OCI-LY1 (cell line): ENCODE results near the gene SLC43A2.

Source experiments
- H2AFZ ChIP-seq: fragments of 200-600 bp; sonication (generic), shearing (Covaris generic); 2 replicates; pipeline ENCODE4 v1.6.0; 2014; ENCODE audit warnings: antibody characterized with exemption, mild to moderate bottlenecking, low read length
- H3F3A ChIP-seq: fragments of 200-600 bp; sonication (generic), shearing (Covaris generic); 2 replicates; pipeline ENCODE4 v1.6.0; 2014; ENCODE audit warnings: mild to moderate bottlenecking, antibody characterized with exemption, low read length, moderate library complexity; ENCODE audit not compliant: insufficient read depth
- H3K27ac ChIP-seq: fragments of 200-600 bp; sonication (generic); 2 replicates; pipeline ENCODE4 v1.5.1; 2014; ENCODE audit warnings: low read length, mixed run types, mild to moderate bottlenecking, low read depth; ENCODE audit not compliant: poor library complexity, severe bottlenecking
- H3K27me3 ChIP-seq: fragments of 200-600 bp; sonication (generic); 2 replicates; pipeline ENCODE4 v1.6.0; 2014; ENCODE audit warnings: antibody characterized with exemption, mild to moderate bottlenecking, low read length, moderate library complexity; ENCODE audit not compliant: insufficient read depth
- H3K36me3 ChIP-seq: fragments of 200-600 bp; sonication (generic); 2 replicates; pipeline ENCODE4 v1.6.1; 2014; ENCODE audit warnings: mild to moderate bottlenecking, antibody characterized with exemption, low read length, moderate library complexity, mixed read lengths; ENCODE audit not compliant: insufficient read depth
- H3K4me1 ChIP-seq: fragments of 200-600 bp; sonication (generic); 2 replicates; pipeline ENCODE4 v1.5.1; 2014; ENCODE audit warnings: mild to moderate bottlenecking, low read length, moderate library complexity; ENCODE audit not compliant: insufficient read depth, severe bottlenecking
- H3K4me2 ChIP-seq: fragments of 200-600 bp; sonication (generic), shearing (Covaris generic); 2 replicates; pipeline ENCODE4 v1.6.1; 2014; ENCODE audit warnings: low read length
- H3K4me3 ChIP-seq: fragments of 200-600 bp; sonication (generic); 2 replicates; pipeline ENCODE4 v1.5.1; 2014; ENCODE audit warnings: low read length, low read depth, mild to moderate bottlenecking, mixed read lengths; ENCODE audit not compliant: poor library complexity, severe bottlenecking
- H3K79me2 ChIP-seq: fragments of 200-600 bp; shearing (Covaris generic); 2 replicates; pipeline ENCODE4 v1.6.1; 2016; ENCODE audit warnings: mixed run types, low read length, mixed read lengths; ENCODE audit not compliant: insufficient read depth
- H3K9ac ChIP-seq: fragments of 200-600 bp; sonication (generic), shearing (Covaris generic); 2 replicates; pipeline ENCODE4 v1.6.1; 2014; ENCODE audit warnings: mild to moderate bottlenecking, low read length, mixed read lengths
- H3K9me2 ChIP-seq: fragments of 200-600 bp; sonication (generic), shearing (Covaris generic); 2 replicates; pipeline ENCODE4 v1.6.1; 2014; ENCODE audit warnings: low read depth, mild to moderate bottlenecking, low read length, mixed read lengths
- H3K9me3 ChIP-seq: fragments of 200-600 bp; shearing (Covaris generic); 2 replicates; pipeline ENCODE4 v1.6.1; 2014; ENCODE audit warnings: low read length, mixed read lengths
- H4K20me1 ChIP-seq: fragments of 200-600 bp; sonication (generic), shearing (Covaris generic); 2 replicates; pipeline ENCODE4 v1.6.0; 2016; ENCODE audit warnings: mild to moderate bottlenecking, low read length; ENCODE audit not compliant: insufficient read depth
- EZH2 ChIP-seq: fragments of 200-600 bp; sonication (generic), shearing (Covaris generic); IDR thresholded peaks from 2 replicates; pipeline ENCODE4 v1.8.0; 2017; ENCODE audit warnings: borderline replicate concordance, mixed run types, mild to moderate bottlenecking, antibody characterized with exemption, low read length, moderate library complexity, mixed read lengths
- TF ChIP-seq, protein P1 (sequence below): fragments of 200-600 bp; sonication (generic), shearing (Covaris generic); IDR thresholded peaks from 2 replicates; pipeline ENCODE4 v1.5.1; 2017; ENCODE audit warnings: mild to moderate bottlenecking, antibody characterized with exemption, low read length, moderate library complexity, mixed read lengths

Gene SLC43A2

DNA sequence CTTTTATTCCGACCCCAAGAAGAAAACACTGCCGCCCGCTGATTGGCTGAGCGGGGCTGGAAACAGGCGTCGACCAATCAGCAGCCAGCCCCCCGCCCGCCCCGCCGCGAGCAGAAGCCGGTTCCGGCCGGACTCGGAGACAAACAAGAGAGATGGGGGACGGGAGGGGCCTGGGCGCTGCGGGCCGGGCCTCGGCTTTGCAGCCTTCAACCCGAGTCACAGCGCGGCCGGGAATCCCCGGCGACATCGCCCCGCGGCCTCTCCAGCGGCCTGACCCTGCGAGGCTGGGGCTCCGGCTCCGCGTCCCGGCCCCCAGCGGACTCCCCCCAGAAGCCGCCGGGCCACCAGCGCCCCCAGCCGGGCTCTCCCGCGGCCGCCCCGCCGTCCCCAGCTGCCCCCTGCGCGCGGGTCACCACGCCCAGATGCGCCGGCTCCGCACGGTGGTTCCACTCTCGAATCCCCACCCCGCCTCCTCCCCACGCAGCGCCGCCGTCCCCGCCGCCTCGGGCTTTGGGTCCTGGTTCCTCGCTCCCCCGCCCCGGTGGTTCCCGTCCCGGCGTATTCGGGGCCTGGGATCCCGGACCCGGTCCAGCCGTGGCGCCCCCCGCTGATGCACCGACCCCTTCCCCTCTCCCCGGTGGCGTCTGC lies 346 bp upstream of the SLC43A2 start:
- H4K20me1 ChIP-seq = no peaks in the 10 kb centered on the region
- peaks cover 24% of the 10 kb centered on the region for H3K79me2 ChIP-seq
- peak overlapping the region; percentile 96 for H3K4me2 ChIP-seq
- TF ChIP-seq EZH2 = no peak
- TF ChIP-seq, protein P1, sequence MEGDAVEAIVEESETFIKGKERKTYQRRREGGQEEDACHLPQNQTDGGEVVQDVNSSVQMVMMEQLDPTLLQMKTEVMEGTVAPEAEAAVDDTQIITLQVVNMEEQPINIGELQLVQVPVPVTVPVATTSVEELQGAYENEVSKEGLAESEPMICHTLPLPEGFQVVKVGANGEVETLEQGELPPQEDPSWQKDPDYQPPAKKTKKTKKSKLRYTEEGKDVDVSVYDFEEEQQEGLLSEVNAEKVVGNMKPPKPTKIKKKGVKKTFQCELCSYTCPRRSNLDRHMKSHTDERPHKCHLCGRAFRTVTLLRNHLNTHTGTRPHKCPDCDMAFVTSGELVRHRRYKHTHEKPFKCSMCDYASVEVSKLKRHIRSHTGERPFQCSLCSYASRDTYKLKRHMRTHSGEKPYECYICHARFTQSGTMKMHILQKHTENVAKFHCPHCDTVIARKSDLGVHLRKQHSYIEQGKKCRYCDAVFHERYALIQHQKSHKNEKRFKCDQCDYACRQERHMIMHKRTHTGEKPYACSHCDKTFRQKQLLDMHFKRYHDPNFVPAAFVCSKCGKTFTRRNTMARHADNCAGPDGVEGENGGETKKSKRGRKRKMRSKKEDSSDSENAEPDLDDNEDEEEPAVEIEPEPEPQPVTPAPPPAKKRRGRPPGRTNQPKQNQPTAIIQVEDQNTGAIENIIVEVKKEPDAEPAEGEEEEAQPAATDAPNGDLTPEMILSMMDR = peak; percentile 52
- H3K9me3 ChIP-seq = no peaks in the 10 kb centered on the region
- peak overlapping the region; percentile 92 for H3K4me3 ChIP-seq
- no peaks in the 10 kb centered on the region for H3K9me2 ChIP-seq
- H3K27me3 ChIP-seq = no peaks in the 10 kb centered on the region
- peak overlapping the region; percentile 92 for H3K9ac ChIP-seq
- H3K27ac ChIP-seq = peak overlapping the region; percentile 96
- H2AFZ ChIP-seq = no peak overlapping the region
- H3F3A ChIP-seq = no peaks in the 10 kb centered on the region
- peaks cover 43% of the 10 kb centered on the region for H3K4me1 ChIP-seq
- peaks cover 35% of the 10 kb centered on the region for H3K36me3 ChIP-seq

DNA sequence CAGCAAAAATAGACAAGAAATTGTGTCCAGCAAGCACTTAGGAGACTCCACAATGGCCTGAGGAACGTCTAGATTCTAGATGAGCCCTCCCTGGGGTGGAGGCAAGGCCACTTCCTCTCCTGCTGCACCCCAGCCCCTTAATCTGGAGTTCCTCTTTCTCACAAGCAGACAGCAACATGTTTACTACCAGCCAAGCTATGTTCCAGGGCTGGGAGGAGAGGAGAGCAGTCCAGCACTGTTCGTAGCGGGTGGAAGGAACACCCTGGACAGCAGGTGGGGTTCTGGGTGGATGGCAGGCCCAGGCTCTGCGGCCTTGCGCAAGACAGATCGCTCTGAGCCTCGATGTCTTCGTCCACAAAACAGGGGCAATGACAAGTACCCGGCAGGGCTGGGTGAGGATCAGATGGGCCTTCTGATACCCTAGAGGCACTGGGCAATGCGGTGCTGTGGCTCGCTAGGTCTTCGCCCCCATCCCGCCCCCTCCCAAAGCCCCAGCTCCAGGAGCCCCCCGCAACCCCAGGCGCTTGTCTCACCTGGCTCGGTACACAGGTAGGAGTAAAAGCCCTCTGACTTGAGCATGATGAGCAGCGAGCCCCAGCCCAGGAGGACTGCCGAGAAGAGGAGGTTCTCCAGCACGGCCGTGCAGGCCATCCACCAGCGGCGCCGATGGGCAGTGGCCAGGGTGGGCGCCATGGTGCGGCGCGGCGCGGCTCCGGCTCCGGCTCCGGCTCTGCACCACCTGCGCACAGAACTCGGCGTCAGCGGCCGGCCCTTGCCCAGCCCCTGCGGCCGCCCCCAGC lies 1.3 kb downstream of the SLC43A2 start:
- H3K36me3 ChIP-seq = peaks cover 47% of the 10 kb centered on the region
- H3K79me2 ChIP-seq = peaks cover 24% of the 10 kb centered on the region
- peak overlapping the region; percentile 92 for H3K9ac ChIP-seq
- peak overlapping the region; percentile 96 for H3K27ac ChIP-seq
- no peaks in the 10 kb centered on the region for H3K9me3 ChIP-seq
- no peaks in the 10 kb centered on the region for H3K9me2 ChIP-seq
- H3K4me1 ChIP-seq = peaks cover 43% of the 10 kb centered on the region
- no peak for TF ChIP-seq EZH2
- TF ChIP-seq, protein P1 = no peak
- peak overlapping the region; percentile 96 for H3K4me2 ChIP-seq
- H4K20me1 ChIP-seq = no peaks in the 10 kb centered on the region
- no peaks in the 10 kb centered on the region for H3F3A ChIP-seq
- H2AFZ ChIP-seq = no peak overlapping the region
- H3K4me3 ChIP-seq = peak overlapping the region; percentile 92
- H3K27me3 ChIP-seq = no peaks in the 10 kb centered on the region

DNA sequence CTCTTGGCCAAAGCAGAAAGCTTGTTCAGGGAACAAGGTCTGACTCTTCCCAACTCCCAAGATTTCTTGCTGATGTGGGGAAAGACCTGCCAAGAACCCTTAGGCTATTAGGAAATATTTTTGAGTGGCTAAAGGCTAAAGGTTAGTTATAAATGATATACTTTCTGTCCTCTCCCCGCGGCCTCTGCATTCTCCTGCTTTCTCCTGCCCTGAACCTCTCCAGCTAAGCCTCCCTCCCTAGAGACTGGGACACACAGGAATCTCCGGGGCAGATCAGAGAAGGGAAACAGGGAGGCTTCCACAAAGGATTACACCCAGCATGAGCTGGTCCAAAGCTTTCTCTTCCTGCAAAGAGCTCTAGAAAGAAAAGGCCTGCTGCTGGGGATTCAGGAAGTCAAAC lies 2.3 kb downstream of the SLC43A2 start:
- Histone ChIP-seq H3K4me1 (peaks cover 39% of the 10 kb centered on the region), H4K20me1 (no peaks in the 10 kb centered on the region), H3K27me3 (no peaks in the 10 kb centered on the region), H3K9me2 (no peaks in the 10 kb centered on the region), H3K9me3 (no peaks in the 10 kb centered on the region), H3K79me2 (peaks cover 24% of the 10 kb centered on the region), H3K9ac (peak overlapping the region; percentile 92), H3K36me3 (peaks cover 55% of the 10 kb centered on the region), H3F3A (no peaks in the 10 kb centered on the region), H2AFZ (no peak overlapping the region), H3K4me2 (peak overlapping the region; percentile 96), H3K4me3 (peak overlapping the region; percentile 92), H3K27ac (peak overlapping the region; percentile 96)
- TF ChIP-seq EZH2 = no peak
- TF ChIP-seq, protein P1 = no peak
